HEK293T (cell line): ENCODE measurements around the gene POU5F1.

ENCODE experiments used
- CTCF ChIA-PET: fragments of 350-600 bp; formaldehyde crosslinking; extraction: SDS; loops from one replicate; lab custom pipeline; 2021; ENCODE audit warnings: antibody characterized with exemption, inconsistent platforms; lab: Yijun Ruan, JAX
- POLR2A ChIA-PET: fragments of 350-600 bp; formaldehyde crosslinking; extraction: SDS; loops from one replicate; lab custom pipeline; 2020; ENCODE audit warnings: antibody characterized with exemption, inconsistent platforms; lab: Yijun Ruan, JAX
- DNase-seq: peaks from one replicate; pipeline ENCODE4 v3.0.0; 2012; ENCODE audit warnings: mixed read lengths; ENCODE audit errors: extremely low spot score
- ARNT ChIP-seq: fragments of 450-650 bp; IDR thresholded peaks from 2 replicates; pipeline ENCODE4 v1.6.1; 2017; ENCODE audit warnings: mild to moderate bottlenecking
- BHLHE40 ChIP-seq: fragments of 450-650 bp; IDR thresholded peaks from 2 replicates; pipeline ENCODE4 v1.6.1; 2016; ENCODE audit warnings: mild to moderate bottlenecking, moderate library complexity, borderline replicate concordance
- CTBP1 ChIP-seq: fragments of 450-650 bp; IDR thresholded peaks from 2 replicates; pipeline ENCODE4 v1.6.1; 2016; ENCODE audit warnings: borderline replicate concordance
- ELF4 ChIP-seq: fragments of 450-650 bp; IDR thresholded peaks from 2 replicates; pipeline ENCODE4 v1.6.1; 2017; ENCODE audit warnings: antibody characterized with exemption
- FOXA1 ChIP-seq: fragments of 450-650 bp; IDR thresholded peaks from 2 replicates; pipeline ENCODE4 v1.6.1; 2016; ENCODE audit warnings: mild to moderate bottlenecking
- FOXK2 ChIP-seq: fragments of 450-650 bp; IDR thresholded peaks from 2 replicates; pipeline ENCODE4 v1.6.1; 2016; ENCODE audit warnings: mild to moderate bottlenecking
- FOXM1 ChIP-seq: fragments of 450-650 bp; IDR thresholded peaks from 2 replicates; pipeline ENCODE4 v1.6.1; 2017; ENCODE audit warnings: mild to moderate bottlenecking, borderline replicate concordance
- HDGF ChIP-seq: fragments of 450-650 bp; IDR thresholded peaks from 2 replicates; pipeline ENCODE4 v1.6.1; 2017; ENCODE audit warnings: antibody characterized with exemption, borderline replicate concordance
- L3MBTL2 ChIP-seq: fragments of 450-650 bp; conservative IDR thresholded peaks from 2 replicates; pipeline ENCODE4 v1.6.1; 2016; ENCODE audit warnings: mild to moderate bottlenecking
- LEF1 ChIP-seq: fragments of 450-650 bp; IDR thresholded peaks from 2 replicates; pipeline ENCODE4 v1.6.1; 2017; ENCODE audit warnings: mild to moderate bottlenecking, borderline replicate concordance
- NFRKB ChIP-seq: fragments of 450-650 bp; IDR thresholded peaks from 2 replicates; pipeline ENCODE4 v1.6.1; 2016; ENCODE audit warnings: mild to moderate bottlenecking, moderate library complexity
- SP1 ChIP-seq: fragments of 450-650 bp; IDR thresholded peaks from 2 replicates; pipeline ENCODE4 v1.6.1; 2017
- SUZ12 ChIP-seq: fragments of 450-650 bp; IDR thresholded peaks from 2 replicates; pipeline ENCODE4 v1.6.1; 2016; ENCODE audit warnings: mild to moderate bottlenecking
- TARDBP ChIP-seq: fragments of 450-650 bp; IDR thresholded peaks from 2 replicates; pipeline ENCODE4 v1.6.1; 2016
- ZNF384 ChIP-seq: fragments of 450-650 bp; IDR thresholded peaks from 2 replicates; pipeline ENCODE4 v1.6.1; 2016
- TF ChIP-seq, protein P1 (sequence below): fragments of 450-650 bp; IDR thresholded peaks from 2 replicates; pipeline ENCODE4 v1.6.1; 2016

POU5F1 gene

DNA sequence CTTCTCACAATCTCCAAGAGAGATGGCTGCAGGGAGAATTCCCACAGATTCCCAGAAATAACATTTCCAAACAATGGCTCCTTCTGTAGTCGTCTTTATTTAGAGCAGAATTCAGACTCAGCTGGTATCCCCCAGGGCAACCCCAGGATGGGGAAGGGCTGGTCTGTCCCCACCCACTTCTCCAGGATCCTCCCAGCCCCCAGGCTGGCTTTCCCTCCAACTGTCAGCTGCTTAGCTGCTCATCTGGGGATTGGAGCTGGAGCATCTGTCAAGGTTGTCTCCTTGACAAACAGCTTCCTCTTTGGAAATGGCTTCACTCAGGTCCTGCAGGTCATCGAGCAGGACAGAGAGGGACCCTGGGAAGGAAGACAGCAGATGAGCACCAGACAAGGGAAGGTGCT lies 28.1 kb downstream of the POU5F1 start:
- DNase-seq = no peak
- POLR2A ChIA-PET = interaction anchor here (0.8 to 1.6 kb wide), 3 partner anchors 14 to 18 kb away, joined by 4 to 9 read pairs (median 5); partner anchors contain the start of gene TCF19
- CTCF ChIA-PET = no interaction called here
- TF ChIP-seq L3MBTL2 (no peak), LEF1 (no peak), TARDBP (no peak), SP1 (no peak), CTBP1 (no peak), SUZ12 (no peak), BHLHE40 (no peak), FOXK2 (no peak), ARNT (no peak), FOXM1 (no peak)
- TF ChIP-seq, protein P1, sequence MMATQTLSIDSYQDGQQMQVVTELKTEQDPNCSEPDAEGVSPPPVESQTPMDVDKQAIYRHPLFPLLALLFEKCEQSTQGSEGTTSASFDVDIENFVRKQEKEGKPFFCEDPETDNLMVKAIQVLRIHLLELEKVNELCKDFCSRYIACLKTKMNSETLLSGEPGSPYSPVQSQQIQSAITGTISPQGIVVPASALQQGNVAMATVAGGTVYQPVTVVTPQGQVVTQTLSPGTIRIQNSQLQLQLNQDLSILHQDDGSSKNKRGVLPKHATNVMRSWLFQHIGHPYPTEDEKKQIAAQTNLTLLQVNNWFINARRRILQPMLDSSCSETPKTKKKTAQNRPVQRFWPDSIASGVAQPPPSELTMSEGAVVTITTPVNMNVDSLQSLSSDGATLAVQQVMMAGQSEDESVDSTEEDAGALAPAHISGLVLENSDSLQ = no peak

DNA sequence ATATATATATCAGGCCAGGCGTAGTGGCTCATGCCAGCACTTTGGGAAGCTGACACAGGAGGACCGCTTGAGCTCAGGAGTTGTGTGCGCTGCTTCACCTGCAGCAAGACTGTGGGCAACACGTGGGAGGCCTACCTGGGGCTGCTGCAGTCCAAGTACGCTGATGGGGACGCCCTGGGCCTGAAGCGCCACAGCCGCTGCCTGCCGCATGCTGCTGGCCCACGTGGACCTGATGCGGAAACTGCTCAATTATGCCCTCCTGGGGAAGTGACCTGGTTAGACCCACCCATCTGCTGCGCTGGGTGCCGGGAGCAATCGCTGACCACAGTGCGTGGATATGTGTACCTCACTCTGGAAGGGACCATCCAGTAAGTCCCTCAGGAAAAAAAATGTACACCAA lies 29.8 kb downstream of the POU5F1 start:
- no peak for DNase-seq
- ChIA-PET POLR2A (interaction anchor here (1.6 kb wide), 1 partner anchor 11 kb away, joined by 4 read pairs; no protein-coding TSS in a partner anchor), CTCF (no interaction called here)
- TF ChIP-seq SUZ12 (no peak), FOXA1 (no peak), ELF4 (no peak), NFRKB (no peak), L3MBTL2 (no peak), BHLHE40 (no peak), ZNF384 (no peak), TARDBP (no peak), SP1 (no peak), CTBP1 (no peak), ARNT (no peak), HDGF (no peak), FOXM1 (no peak), FOXK2 (no peak), LEF1 (no peak)
- TF ChIP-seq, protein P1 = no peak

DNA sequence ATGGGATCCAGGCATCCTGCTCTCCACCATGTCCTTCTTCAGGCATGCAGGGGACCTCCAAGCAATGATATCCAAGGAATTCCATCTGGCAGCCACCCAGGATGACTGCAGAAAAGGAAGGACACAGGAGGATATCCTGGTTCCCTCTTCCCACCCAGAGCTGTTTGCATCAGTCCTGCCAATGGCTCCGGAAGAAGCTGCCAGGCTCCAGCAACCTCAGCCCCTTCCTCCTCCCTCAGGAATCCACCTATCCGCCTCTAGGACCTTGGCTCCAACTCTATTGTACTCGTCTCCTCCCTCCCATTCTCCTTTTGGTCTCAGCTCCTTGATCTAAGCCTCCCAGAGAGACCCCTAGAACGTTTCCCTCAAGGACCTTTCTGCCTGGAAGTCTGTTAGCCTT lies 30.9 kb downstream of the POU5F1 start:
- TF ChIP-seq ZNF384 = no peak
- ChIA-PET CTCF (interaction anchor here (0.6 to 1.2 kb wide), 2 partner anchors 9 to 181 kb away, joined by 3 to 4 read pairs; no protein-coding TSS in a partner anchor), POLR2A (interaction anchor here (1.3 kb wide), 1 partner anchor 19 kb away, joined by 4 read pairs; the partner anchor contains the start of gene TCF19)
- DNase-seq = no peak

DNA sequence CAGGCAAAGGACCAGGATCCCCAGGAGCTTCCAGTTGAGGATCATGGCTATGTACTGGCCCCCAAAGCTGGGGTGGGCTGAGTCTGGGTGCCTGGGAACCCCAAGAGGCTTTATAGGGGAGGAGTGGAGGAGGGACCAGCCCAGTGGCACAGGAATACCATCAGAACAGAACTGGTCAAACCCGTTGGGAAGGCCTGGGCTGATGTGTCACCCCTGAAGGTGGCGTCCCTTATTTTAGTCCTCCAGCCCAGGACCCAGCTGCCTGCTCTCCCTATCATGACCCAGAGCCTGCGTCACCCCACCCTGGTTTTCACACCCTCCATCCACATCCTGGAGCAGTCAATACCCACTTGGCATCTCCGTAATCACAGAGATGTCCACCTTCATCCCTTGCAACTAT lies 31.5 kb downstream of the POU5F1 start, which contains the start of gene PSORS1C2:
TSS of gene PSORS1C2 (minus strand) at position 85 of the 400 bp plus-strand sequence. CDS start at position 45, 40 bp downstream.
- DNase-seq = no peak
- ChIA-PET POLR2A (interaction anchor here (1.3 kb wide), 1 partner anchor 19 kb away, joined by 4 read pairs; the partner anchor contains the start of gene TCF19), CTCF (interaction anchor here (0.6 to 2.0 kb wide), 3 partner anchors 9 to 180 kb away, joined by 3 to 12 read pairs (median 4); no protein-coding TSS in a partner anchor)
- TF ChIP-seq LEF1 (no peak), BHLHE40 (no peak), TARDBP (no peak), CTBP1 (no peak), SP1 (no peak), ZNF384 (no peak), SUZ12 (no peak), FOXA1 (no peak), L3MBTL2 (no peak), ELF4 (no peak), FOXK2 (no peak), NFRKB (no peak), HDGF (no peak)
- TF ChIP-seq, protein P1 = no peak

DNA sequence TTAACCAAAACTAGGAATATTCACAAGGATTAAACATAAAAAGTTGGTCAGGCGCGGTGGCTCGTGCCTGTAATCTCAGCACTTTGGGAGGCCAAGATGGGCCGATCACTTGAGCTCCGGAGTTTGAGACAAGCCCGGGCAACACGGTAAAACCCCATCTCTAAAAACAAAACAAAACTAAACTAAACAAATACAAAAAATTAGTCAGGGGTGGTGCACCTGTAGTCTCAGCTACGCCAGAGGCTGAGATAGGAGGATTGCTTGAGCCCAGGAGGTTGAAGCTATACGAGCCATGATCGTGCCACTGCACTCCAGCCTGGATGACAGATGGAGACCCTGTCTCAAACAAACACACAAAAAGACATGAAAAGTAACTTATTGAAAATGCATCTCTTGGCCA lies 34.8 kb downstream of the POU5F1 start:
- ChIA-PET POLR2A (no interaction called here), CTCF (interaction anchor here (0.6 kb wide), 1 partner anchor 48 kb away, joined by 3 read pairs; no protein-coding TSS in a partner anchor)
- no peak for DNase-seq
- no peak for TF ChIP-seq ELF4
- no peak for TF ChIP-seq L3MBTL2

DNA sequence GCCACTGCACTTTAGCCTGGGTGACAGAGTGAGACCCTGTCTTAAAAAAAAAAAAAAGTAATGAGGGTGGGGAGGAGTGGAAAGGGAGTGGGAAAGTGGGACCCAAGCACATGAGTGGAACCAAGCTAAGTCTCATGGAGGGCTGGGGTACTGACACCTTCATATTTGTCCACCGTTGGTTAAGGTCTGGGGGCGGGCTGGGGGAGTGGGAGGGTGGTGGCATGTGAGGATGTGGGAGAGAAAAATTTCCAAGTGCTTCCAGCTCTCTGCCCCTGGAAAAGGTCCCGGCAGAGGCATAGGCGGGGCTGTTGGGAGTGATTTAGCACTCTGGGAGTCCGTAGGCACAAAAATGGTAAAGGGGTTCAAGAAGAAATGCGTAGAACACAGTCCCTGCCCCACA lies 37.7 kb downstream of the POU5F1 start:
- no peak for DNase-seq
- POLR2A ChIA-PET = no interaction called here
- CTCF ChIA-PET = interaction anchor here (1.3 kb wide), 1 partner anchor 60 kb away, joined by 4 read pairs; no protein-coding TSS in a partner anchor
- TF ChIP-seq L3MBTL2 (no peak), TARDBP (no peak), SP1 (no peak), ELF4 (no peak), SUZ12 (no peak), CTBP1 (no peak), NFRKB (no peak), HDGF (no peak), FOXM1 (no peak), LEF1 (no peak), ZNF384 (no peak), FOXK2 (no peak), FOXA1 (no peak), BHLHE40 (no peak), ARNT (no peak)
- TF ChIP-seq, protein P1 = no peak
